HCT116 (cell line): ENCODE data around the gene PTPRR.

Experiments
- CTCF ChIP-seq, 3 experiments: fragments of 200-600 bp in 1 of 3; sonication (generic) in 1 of 3; IDR thresholded peaks in 2 of 3; conservative IDR thresholded peaks in 1 of 3; 2 replicates each; pipeline ENCODE4 v1.5.1; 2012 to 2017; ENCODE audit warnings: low read depth in 2 of 3, low read length in 2 of 3, antibody characterized with exemption in 1 of 3, borderline replicate concordance in 1 of 3, control low read depth in 1 of 3, mild to moderate bottlenecking in 1 of 3, mixed read lengths in 1 of 3, mixed run types in 1 of 3, moderate library complexity in 1 of 3; ENCODE audit not compliant: insufficient read depth in 1 of 3
- EZH2 ChIP-seq: fragments of 200-600 bp; sonication (generic); IDR thresholded peaks from 2 replicates; pipeline ENCODE4 v1.6.1; 2017; ENCODE audit warnings: antibody characterized with exemption, mixed run types
- EZH2phosphoT487 ChIP-seq: fragments of 200-600 bp; IDR thresholded peaks from 2 replicates; pipeline ENCODE4 v1.6.1; 2018; ENCODE audit warnings: antibody characterized with exemption, borderline replicate concordance
- POLR2A ChIP-seq: IDR thresholded peaks from 2 replicates; pipeline ENCODE4 v1.7.0; 2011; ENCODE audit warnings: borderline replicate concordance; ENCODE audit not compliant: insufficient read depth, insufficient read length; ENCODE audit errors: extremely low read depth
- SIN3A ChIP-seq: IDR thresholded peaks from 2 replicates; pipeline ENCODE4 v1.6.1; 2012; ENCODE audit warnings: low read depth
- ZNF274 ChIP-seq: fragments of 200-500 bp; sonication (Bioruptor generic); IDR thresholded peaks from 2 replicates; pipeline ENCODE4 v1.6.1; 2014; ENCODE audit warnings: mild to moderate bottlenecking, low read depth, low read length, inconsistent platforms

- TF ChIP-seq ZNF274 (no peak), EZH2phosphoT487 (no peak), POLR2A (no peak), CTCF (IDR thresholded peaks at IDR 0.05 in 2 of 3, conservative IDR thresholded peaks at IDR 0.05 in 1 of 3; ENCODE audit: borderline replicate concordance in 1 of 3, insufficient read depth in 1 of 3, low read depth in 2 of 3, low read length in 2 of 3) (no peak), EZH2 (no peak), SIN3A (no peak)
Observed at GRCh38 chr12:70648831-70649230, 271.7 kb downstream of the PTPRR start.
